Measurements from ENCODE around the gene LGALS4. TPM values are rescaled to one million over a fixed set of nuclear protein-coding genes. Genes with fewer than 3 reads are reported as not detected.

Gene LGALS4
- total RNA-seq, 3 donors from 2014 or later, result 0.80 to 16.4 (median 0.88) TPM

DNA sequence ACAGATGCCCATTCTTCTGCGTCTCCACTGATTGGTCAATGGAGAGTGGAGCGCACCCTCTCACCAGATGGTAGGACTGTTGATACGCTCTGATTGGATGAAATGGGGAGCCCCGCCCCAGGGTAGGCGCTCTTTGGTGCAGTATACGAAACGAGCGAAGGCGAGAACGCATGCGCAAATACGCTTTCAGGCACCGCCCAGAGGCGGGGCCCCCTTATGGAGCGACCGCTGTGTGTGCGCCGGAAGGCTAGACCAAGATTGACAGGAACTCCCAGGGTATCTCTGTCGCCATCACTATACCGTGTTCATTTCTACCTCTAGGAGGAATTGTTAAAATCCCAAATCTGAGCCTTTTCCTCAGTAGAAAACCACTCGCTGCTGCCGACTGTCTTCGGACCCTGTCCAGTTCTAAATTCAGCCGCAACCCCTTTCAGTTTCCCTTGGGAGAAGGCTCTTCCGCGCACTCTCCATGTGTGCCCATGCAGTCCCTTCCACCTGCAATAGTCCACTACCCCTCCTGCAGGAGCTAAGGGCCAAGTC lies 37.8 kb upstream of the LGALS4 start:
- H3K27ac ChIP-seq, result peak overlapping the region; percentile 100
- peaks cover 0 to 16% of the 10 kb centered on the region in 2 donors for H3K4me1 ChIP-seq
- H3K9me3 ChIP-seq, result no peaks in the 10 kb centered on the region
- peaks cover 8% of the 10 kb centered on the region for H3K36me3 ChIP-seq
- TF ChIP-seq, protein P1, sequence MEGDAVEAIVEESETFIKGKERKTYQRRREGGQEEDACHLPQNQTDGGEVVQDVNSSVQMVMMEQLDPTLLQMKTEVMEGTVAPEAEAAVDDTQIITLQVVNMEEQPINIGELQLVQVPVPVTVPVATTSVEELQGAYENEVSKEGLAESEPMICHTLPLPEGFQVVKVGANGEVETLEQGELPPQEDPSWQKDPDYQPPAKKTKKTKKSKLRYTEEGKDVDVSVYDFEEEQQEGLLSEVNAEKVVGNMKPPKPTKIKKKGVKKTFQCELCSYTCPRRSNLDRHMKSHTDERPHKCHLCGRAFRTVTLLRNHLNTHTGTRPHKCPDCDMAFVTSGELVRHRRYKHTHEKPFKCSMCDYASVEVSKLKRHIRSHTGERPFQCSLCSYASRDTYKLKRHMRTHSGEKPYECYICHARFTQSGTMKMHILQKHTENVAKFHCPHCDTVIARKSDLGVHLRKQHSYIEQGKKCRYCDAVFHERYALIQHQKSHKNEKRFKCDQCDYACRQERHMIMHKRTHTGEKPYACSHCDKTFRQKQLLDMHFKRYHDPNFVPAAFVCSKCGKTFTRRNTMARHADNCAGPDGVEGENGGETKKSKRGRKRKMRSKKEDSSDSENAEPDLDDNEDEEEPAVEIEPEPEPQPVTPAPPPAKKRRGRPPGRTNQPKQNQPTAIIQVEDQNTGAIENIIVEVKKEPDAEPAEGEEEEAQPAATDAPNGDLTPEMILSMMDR (IDR thresholded peaks at IDR 0.05), result peak; percentile 58 to 75 (median 65)
- peak; percentile 57 to 92 (median 65) for TF ChIP-seq POLR2AphosphoS5 (IDR thresholded peaks at IDR 0.05)
- peak; percentile 88 for TF ChIP-seq POLR2A (IDR thresholded peaks at IDR 0.05)
- no peaks in the 10 kb centered on the region for H3K27me3 ChIP-seq
- peak in 1 of 2 donors; percentile 100 for DNase-seq (ENCODE audit: low spot score in 2 of 2)
- peak overlapping the region; percentile 73 to 96 (median 84) for H3K4me3 ChIP-seq
- intact Hi-C loops (cut with DNase I; ENCODE audit: low total_unique reads), result no loop called here

DNA sequence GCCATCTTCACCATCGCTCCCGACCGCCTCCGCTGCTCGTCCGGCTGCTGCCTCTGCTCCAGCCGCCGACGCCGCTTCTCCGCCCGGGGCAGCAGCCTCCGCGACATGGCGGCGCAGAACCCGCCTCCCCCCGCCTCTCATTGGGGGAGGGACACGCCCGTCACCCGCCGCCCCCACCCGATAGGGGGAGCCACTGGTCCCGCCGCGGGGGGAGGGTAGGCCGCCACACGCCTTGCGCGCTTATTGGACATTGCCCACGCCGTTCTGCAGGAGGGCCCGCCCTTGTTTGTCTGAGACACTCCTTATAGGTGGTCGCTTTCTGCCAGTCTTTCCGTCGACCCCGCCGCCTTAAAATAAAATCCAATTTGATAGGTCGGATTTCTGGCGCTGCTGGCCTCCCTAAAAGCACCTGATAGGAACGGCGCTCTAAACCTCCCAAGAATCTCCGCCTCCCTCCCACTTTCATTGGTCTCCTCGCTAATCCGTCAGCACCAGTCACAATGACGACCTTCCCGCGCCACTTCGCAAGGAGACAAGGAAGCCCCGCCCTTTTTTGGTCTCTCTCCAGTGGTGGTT lies 37.2 kb upstream of the LGALS4 start, which contains the start of gene HNRNPL:
HNRNPL (minus strand) TSS at position 127 of the 576 bp plus-strand sequence; CDS start at position 107, 20 bp downstream.
- Histone ChIP-seq H3K36me3 (peaks cover 11% of the 10 kb centered on the region), H3K4me1 (peaks cover 0 to 16% of the 10 kb centered on the region in 2 donors), H3K9me3 (no peaks in the 10 kb centered on the region), H3K27ac (peak within 1 kb of the TSS; percentile 100), H3K27me3 (no peaks in the 10 kb centered on the region), H3K4me3 (peak within 1 kb of the TSS; percentile 85 to 98 (median 96))
- TF ChIP-seq, protein P1 (IDR thresholded peaks at IDR 0.05), result peak; percentile 43 to 58 (median 48)
- TF ChIP-seq POLR2AphosphoS5 (IDR thresholded peaks at IDR 0.05) (peak; percentile 95 to 99 (median 97)), POLR2A (IDR thresholded peaks at IDR 0.05) (peak; percentile 89)
- DNase-seq (ENCODE audit: low spot score in 2 of 2), result peak; percentile 100
- intact Hi-C loops (cut with DNase I; ENCODE audit: low total_unique reads), result loop anchor here (5.0 kb wide), 1 partner anchor 203 kb away; the partner anchor contains the start of gene ACTN4

DNA sequence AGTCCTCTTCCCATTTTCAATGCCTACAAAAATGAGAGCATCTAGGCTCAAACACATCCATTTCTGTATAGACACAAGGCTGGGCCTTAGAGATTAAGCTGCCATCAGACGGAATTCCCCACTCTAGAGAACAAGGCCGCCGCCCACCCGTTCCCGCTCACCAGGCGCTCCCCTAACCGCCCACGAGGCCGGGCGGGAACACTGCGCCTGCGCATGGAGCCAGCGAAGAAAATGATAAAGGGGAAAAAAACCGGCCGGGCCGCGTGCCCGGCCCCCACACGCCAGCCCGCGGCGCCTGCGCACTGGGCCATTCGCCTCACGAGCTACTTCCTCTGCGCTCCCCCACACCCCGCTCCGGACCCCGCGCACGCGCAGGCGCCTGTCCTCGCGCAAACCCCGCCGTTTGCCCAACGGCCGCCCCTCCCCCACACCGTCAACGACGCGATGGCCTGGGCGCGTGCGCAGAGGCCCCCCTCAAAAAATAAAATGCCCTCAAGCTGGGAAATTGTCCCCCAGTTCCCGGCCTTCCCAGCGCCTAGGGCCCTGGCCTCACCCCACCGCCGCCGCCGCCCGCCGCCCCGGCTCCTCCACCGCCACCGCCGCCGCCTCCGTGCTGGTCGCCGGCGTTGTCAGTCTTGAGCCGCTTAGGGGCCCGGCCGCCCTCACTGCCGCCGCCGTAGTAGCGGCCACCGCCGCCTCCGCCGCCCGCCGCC lies 36.6 kb upstream of the LGALS4 start:
- Histone ChIP-seq H3K4me3 (peak overlapping the region; percentile 84 to 98 (median 85)), H3K36me3 (peaks cover 11% of the 10 kb centered on the region), H3K9me3 (no peaks in the 10 kb centered on the region), H3K27me3 (no peaks in the 10 kb centered on the region), H3K27ac (peak overlapping the region; percentile 100), H3K4me1 (peaks cover 0 to 16% of the 10 kb centered on the region in 2 donors)
- peak; percentile 93 to 95 for DNase-seq (ENCODE audit: low spot score in 2 of 2)
- TF ChIP-seq, protein P1 (IDR thresholded peaks at IDR 0.05), result no peak
- TF ChIP-seq POLR2A (IDR thresholded peaks at IDR 0.05), result no peak
- peak in 1 of 3 donors; percentile 61 for TF ChIP-seq POLR2AphosphoS5 (IDR thresholded peaks at IDR 0.05)
- intact Hi-C loops (cut with DNase I; ENCODE audit: low total_unique reads), result loop anchor here (5.0 kb wide), 1 partner anchor 202 kb away; the partner anchor contains the start of gene ACTN4

DNA sequence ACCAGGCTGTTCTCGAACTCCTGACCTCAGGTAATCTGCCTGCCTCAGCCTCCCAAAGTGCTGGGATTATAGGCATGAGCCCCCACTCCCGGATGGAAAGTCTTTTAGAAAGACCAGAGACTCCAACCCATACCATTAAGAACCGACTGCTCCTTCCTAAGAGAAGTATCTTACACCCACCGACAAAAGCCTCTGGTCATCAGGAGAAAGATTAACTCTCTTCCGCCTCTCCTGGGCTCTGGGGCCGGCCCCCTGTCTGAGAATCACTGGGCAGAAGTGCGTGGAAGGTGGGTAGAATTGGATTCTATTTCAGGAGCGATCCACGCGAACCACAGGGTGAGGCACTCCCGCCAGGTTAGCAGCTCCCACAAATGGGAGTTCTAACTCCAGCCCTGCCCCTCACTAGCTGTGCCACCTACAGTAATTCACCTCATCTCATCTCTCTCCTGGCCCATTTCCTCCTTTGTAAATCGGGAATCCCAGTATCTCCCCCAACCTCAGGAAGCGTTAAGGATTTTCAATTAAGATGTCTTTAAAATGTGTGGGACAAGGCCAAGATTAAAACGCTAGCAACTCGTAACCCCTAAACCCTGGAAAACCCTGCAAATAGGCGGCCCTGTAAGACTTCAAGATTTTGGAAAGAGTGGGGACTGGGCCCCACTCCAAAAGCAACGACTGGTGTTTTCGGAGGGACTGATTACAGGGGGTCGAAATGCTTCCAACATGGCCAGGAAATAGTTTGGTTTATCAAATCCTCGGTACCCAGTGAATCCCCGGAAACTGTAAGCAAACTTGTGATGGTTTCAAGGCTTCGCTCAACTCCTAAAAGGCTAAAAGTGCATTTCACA lies 35.8 kb upstream of the LGALS4 start:
- DNase-seq (ENCODE audit: low spot score in 2 of 2), result no peak
- Histone ChIP-seq H3K4me3 (peak overlapping the region; percentile 84 to 98 (median 85)), H3K27ac (peak overlapping the region; percentile 100), H3K9me3 (no peaks in the 10 kb centered on the region), H3K36me3 (peaks cover 11% of the 10 kb centered on the region), H3K27me3 (no peaks in the 10 kb centered on the region), H3K4me1 (peaks cover 0 to 16% of the 10 kb centered on the region in 2 donors)
- intact Hi-C loops (cut with DNase I; ENCODE audit: low total_unique reads), result loop anchor here (5.0 kb wide), 1 partner anchor 201 kb away; the partner anchor contains the start of gene ACTN4
- TF ChIP-seq, protein P1 (IDR thresholded peaks at IDR 0.05), result no peak
- TF ChIP-seq POLR2AphosphoS5 (IDR thresholded peaks at IDR 0.05) (no peak), POLR2A (IDR thresholded peaks at IDR 0.05) (no peak)
